SIG-M5 treated with dmso at 0.1 percent for 504 hours (cell line): ENCODE measurements around the gene SCCPDH.
"Not testable (repeated sequence)": the region's sequence is repeated elsewhere in the genome, so short reads cannot be mapped to it uniquely, and the experiment has no call there.

Source experiments
- DNase-seq: peaks from one replicate; lab custom pipeline; 2025; ENCODE audit not compliant: unreplicated experiment; lab: John Stamatoyannopoulos, UW

Gene SCCPDH

DNA sequence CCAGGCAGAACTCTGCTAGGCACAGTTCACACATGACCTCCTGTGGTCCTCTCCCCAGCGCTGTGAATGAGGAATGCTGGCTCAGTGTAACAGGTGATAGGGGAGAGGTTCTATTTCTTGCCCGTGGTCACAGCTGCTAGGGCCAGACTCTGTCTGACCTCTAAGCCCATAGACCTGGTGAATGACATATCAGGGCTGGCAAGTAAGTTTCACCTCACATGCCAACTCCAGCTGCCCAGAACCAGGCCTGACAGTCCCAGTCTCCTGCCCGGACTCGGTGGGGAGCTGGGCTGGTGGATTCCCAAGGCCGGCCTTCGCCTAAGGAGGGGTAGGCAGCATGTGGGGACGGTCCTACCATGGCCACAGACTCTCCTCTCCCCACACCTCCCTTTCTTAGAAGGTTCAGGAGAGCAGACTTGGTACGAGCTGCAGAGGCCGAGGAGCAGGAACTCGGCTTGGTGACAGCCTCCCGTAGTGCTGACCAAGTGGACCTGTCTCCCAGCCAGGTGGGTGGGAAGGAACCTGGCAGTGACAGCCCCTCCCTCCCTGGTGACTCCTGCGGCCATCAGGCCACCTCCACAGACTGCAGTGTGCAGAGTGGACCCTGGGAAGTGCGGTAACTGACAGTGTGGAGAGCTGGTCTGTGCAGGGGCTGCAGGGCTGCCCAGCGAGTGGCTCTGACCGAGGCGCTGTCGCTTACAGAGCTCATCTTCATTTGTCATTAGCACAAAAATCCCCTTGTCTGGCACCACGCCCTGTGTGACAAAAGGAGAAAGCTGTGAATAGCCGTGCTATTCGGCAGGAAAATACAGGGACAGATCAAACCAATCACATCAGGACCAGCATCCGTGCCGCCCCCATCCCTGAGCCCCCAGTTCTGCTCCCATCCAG, 74.6 kb downstream of the SCCPDH start:
- DNase-seq, result no peak

DNA sequence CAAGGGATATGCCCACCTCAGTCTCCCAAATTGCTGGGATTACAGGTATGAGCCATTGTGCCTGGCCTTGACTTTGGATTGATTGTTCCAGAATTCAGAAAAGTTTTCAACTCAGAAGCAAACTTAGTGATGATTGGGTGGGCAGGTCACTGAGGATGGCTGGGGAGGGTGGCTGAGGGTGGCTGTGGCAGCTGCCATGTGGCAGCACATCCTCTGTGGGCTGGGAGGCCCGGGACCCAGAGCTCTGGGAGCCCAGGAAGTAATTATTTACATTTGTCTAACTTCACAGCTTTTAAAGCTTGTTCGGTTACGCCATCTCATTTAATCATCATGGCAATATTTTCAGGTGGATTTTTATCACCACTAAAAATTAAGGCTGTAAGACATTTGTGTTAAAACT, 76.1 kb downstream of the SCCPDH start:
- DNase-seq, result no peak

DNA sequence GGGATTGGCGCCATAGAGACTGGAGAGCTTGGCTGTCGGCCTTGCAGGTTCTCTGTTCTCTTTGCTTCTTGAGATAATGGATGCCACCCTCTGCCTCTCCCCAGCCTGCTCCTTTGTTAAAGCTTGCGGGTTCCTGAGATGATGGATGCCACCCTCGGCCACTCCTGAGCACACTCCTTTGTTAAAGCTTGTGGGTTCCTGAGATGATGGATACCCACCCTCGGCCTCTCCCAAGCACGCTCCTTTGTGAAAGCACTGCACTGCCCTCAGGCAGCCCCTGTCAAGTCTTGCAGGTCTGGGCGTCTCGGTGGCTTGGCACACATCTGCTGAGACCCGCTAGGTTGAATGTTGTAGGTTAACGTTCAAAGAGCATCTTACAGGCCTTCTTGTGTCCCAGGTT, 76.5 kb downstream of the SCCPDH start:
- DNase-seq, result no peak

DNA sequence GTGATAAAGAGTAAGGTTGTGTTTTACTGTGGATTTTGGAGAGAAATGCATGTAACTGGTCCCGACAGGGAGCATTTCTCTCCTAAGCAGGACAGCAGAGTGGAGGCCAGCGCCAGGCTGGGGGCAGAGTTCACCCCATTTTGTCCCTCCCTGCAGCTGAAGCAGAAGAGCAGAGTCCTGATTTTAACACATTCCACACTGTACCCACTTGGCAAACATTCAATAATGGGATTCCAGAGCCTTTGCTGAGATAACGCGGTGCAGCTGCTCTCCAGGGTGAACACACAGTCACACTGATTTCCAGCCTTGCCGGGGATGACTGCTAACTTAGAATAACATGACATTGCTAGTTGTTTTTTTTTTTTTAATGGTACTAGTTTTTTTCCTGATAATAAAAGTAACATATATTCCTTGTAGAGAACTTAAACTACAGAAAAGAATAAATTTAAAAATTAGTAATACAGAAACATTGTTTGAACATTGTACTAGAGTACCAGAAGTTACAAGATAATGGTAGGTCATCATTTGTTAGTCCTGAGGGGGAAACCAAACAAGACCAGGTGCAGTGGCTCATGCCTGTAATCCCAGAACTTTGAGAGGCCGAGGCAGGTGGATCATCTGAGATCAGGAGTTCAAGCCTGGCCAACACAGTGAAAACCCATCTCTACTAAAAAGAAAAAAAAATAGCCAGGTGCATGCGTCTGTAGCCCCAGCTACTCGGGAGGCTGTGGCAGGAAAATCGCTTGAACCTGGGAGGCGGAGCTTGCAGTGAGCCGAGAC, 77.2 kb downstream of the SCCPDH start:
- DNase-seq, result no peak

DNA sequence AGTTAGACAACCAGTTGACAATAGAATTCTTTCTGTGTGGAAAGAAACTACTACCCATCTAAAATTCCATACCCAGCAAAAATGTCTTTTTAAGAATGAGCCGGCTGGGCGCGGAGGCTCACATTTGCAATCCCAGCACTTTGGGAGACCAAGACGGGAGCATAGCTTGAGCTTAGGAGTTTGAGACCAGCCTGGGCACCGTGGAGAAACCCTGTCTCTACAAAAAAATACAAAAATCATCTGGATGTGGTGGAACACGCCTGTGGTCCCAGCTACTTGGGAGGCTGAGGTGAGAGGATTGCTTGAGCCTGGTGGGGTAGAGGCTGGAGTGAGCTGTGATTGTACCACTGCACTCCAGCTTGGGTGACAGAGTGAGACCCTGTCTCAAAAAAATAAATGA, 79.2 kb downstream of the SCCPDH start:
- no peak for DNase-seq

DNA sequence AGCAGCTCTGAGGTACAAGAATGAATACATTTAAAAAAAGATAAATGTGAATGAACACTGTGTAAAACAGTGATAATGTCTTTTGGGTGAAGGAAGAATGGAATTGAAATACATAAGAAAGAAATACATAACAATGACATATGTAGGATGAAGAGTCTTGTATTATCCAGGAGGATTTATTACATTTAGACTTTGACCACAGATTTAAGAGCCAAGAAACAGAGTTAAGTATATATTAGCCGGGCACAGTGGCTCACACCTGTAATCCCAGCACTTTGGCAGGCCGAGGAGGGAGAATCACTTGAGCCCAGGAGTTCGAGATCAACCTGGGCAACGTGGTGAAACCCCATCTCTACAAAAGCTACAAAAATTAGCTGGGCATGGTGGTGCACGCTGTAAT, 79.7 kb downstream of the SCCPDH start:
- DNase-seq, result no peak

DNA sequence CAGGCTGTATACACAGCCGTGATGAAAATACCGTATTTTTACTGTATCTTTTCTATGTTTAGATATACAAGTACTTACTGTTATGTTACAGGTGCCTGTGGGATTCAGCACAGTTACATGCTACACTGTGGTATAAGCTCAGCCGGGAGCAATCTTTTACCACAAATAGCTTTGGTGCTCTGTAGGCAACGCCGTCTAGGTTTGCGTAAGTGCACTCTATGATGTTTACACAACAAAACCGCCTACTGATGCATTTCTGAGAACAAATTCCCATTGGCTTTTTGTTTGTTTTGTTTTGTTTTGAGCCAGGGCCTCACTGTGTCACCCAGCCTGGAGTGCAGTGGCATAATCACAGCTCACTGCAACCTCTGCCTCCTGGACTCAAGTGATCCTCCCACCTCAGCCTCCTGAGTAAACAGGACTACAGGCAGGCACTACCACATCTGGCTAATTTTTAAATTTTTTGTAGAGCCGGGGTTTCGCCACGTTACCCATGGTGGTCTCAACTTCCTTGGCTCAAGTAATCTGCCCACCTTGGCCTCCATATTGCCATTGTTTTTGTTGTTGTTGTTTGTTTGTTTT, 81.0 kb downstream of the SCCPDH start:
- no peak for DNase-seq

DNA sequence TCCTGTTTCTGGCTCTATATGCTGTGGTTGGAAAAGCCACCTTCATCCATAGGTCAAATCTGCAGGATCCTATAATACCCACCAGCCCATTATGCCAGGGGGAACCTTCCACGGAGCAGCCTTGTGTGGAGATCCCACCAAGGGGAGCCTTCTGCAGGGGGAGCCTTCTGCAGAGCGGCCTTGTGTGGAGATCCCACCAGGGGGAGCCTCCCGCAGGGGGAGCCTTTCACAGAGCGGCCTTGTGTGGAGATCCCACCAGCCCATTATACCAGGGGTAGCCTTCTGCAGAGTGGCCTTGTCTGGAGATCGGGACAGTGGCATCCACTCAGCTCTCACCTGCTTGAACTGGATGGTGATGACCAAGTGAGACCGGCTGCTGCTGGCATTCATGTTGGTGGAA, 85.3 kb downstream of the SCCPDH start:
- no peak for DNase-seq

DNA sequence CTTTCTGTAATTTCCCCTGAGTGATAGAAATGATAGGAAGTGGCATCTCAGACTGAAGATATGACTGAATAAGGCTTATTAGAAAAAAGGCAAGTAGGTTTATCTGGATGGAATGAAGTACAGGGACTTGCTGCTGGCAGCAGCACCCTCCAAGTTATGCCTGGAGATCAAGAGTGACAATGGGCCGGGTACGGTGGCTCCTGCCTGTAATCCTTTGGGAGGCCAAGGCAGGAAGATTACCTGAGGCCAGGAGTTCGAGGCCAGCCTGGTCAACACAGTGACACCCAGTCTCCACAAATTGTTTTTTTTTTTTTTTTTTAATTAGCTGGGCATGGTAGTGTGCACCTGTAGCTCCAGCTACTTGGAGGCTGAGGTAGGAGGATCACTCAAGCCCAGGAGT, 87.8 kb downstream of the SCCPDH start:
- no peak for DNase-seq

DNA sequence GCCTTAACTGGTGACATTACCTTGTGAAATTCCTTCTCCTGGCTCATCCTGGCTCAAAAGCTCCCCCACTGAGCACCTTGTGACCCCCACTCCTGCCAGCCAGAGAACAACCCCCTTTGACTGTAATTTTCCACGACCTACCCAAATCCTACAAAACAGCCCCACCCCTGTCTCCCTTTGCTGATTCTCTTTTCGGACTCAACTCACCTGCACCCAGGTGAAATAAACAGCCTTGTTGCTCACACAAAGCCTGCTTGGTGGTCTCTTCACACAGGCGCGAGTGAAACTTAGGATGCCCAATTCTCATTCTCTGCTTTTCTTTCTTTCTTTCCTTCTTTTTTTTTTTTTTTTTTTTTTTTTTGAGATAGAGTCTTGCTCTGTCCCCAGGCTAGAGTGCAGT, 89.1 kb downstream of the SCCPDH start:
- DNase-seq, result not testable (repeated sequence)

DNA sequence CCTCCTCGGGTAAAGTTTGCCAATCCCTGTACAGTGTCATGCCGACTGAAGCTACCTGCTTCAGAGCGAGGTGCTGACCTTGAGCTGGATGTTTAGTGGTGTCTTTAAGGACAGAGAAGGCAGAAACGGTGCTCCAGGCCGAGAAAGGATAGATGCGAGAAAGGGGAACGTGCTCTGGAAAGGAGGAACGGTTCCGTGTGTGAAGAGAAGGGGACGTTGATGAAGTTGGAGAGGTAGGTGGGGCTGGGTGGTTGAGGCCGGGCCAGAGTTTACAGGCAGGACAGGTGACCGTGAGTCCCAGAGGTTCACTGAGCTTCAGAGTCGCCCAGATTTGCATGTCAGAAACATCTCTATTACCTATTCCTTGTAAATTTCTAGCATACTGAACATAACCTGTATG, 90.7 kb downstream of the SCCPDH start:
- no peak for DNase-seq

DNA sequence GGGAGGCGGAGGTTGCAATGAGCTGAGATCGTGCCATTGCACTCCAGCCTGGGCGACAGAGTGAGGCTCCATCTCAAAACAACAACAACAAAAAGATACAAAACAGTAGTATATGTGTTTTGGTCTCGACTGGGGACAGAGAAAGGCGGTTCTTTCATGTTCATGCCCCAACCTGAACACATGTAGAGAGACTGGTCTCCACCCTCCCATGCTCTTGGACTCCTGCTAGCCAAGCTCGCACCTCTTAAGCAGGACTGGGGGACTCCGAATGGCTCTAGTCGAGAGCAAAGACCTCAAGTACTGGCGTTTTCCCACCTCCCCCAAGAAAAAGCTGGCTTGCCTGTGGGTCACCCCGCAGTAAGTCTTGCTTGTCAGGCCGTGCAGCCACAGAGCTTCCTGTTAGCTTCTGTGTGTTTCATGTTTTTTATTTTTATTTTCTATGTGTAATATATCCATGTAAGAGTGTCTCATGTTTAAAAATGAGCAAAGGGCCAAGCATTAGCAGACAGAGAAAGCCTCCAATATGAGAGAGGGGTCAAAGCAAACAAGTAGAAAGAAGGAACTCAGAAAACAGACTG, 91.6 kb downstream of the SCCPDH start:
- no peak for DNase-seq
